ENCODE data around the gene GFER.
"Not testable (repeated sequence)": the region's sequence is repeated elsewhere in the genome, so short reads cannot be mapped to it uniquely, and the experiment has no call there.

Gene GFER
- 12.1 to 18.2 (median 13.9) reads per million in 3 donors for total RNA-seq

DNA sequence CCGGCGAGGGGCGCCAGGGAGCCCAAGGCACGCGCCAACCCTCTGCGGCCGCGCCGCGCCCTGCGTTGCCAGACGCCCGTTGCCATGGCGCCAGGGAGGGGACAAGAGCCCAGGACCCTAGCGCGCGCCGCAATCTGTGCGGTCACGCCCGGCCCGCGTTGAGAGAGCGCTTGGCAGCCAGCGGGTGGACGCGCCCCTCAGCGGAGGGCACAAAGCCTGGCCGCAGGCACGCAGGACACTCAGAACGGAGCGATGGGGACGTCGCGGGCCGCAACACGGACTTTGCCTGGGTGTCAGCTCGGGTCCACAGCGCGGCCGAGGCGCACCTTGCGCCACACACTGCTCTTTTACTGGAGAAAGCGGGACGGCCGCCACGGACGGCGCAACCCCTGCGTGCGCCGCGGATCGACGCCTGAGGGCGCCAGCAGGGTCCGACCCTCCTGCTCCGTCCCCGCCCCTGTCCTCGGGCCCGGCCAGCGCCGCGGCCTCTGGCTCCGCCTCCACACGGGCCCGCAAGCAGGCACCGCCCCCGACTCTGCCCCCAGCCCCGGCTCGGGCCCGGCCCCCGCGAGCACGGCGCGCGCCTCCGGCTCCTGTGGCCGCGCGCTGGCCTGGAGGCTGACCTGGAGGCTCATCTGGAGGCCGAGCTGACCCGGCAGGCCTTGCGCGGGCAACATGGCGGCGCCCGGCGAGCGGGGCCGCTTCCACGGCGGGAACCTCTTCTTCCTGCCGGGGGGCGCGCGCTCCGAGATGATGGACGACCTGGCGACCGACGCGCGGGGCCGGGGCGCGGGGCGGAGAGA, at the start of gene GFER:
GFER (plus strand) TSS at position 650 of the 803 bp plus-strand sequence; CDS start at position 676, 26 bp downstream.
- DNase-seq, result peak; percentile 39 to 51 (median 42)
- Histone ChIP-seq H3K4me3 (ENCODE audit: insufficient read depth, low read depth, low read length, poor library complexity, severe bottlenecking) (peak within 1 kb of the TSS; percentile 76), H3K4me1 (ENCODE audit: control insufficient read depth, insufficient read depth, low read length, poor library complexity, severe bottlenecking) (peaks cover 21% of the 10 kb centered on the region), H3K36me3 (ENCODE audit: control insufficient read depth, insufficient read depth, low read length) (peaks cover 18% of the 10 kb centered on the region), H3K27me3 (replicated peaks; ENCODE audit: control insufficient read depth, insufficient read depth, low read length, poor library complexity, severe bottlenecking) (peaks cover 16% of the 10 kb centered on the region), H3K9me3 (ENCODE audit: control insufficient read depth, low read length) (no peaks in the 10 kb centered on the region), H3K27ac (ENCODE audit: insufficient read depth, low read length, poor library complexity, severe bottlenecking) (peak within 1 kb of the TSS; percentile 57)

DNA sequence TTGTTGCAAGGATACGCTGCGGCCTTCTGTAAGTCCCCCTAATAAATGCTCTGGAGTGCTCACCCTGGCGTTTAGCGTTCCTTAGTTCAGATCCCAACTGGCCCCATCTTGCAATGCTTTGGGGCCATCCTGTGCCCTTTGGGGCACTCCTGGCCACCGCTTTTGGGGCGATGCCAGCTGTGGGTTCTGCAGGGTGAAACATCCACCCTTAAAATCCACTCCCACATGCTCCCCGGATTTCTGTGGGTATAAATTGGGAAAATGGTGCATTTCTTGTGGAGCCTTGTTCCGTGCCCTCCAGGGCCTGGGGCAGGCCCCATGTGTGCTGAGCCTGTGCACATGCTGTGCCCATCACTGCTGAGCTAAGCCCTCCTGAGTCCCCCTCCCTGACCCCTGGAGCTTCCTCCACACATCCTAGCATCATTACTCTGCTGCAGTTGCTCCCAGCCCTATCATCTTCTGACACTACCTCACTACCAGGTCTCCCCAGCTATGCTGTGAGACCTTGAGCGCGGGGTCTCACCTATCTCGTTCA, 47.0 kb upstream of the GFER start:
- H3K9me3 ChIP-seq (ENCODE audit: control insufficient read depth, low read length), result no peaks in the 10 kb centered on the region
- H3K36me3 ChIP-seq (ENCODE audit: control insufficient read depth, insufficient read depth, low read length), result peaks cover 17% of the 10 kb centered on the region
- no peak overlapping the region for H3K27ac ChIP-seq (ENCODE audit: insufficient read depth, low read length, poor library complexity, severe bottlenecking)
- no peaks in the 10 kb centered on the region for H3K27me3 ChIP-seq (replicated peaks; ENCODE audit: control insufficient read depth, insufficient read depth, low read length, poor library complexity, severe bottlenecking)
- H3K4me3 ChIP-seq (ENCODE audit: insufficient read depth, low read depth, low read length, poor library complexity, severe bottlenecking), result no peak overlapping the region
- peaks cover under 1% of the 10 kb centered on the region for H3K4me1 ChIP-seq (ENCODE audit: control insufficient read depth, insufficient read depth, low read length, poor library complexity, severe bottlenecking)
- no peak for DNase-seq

DNA sequence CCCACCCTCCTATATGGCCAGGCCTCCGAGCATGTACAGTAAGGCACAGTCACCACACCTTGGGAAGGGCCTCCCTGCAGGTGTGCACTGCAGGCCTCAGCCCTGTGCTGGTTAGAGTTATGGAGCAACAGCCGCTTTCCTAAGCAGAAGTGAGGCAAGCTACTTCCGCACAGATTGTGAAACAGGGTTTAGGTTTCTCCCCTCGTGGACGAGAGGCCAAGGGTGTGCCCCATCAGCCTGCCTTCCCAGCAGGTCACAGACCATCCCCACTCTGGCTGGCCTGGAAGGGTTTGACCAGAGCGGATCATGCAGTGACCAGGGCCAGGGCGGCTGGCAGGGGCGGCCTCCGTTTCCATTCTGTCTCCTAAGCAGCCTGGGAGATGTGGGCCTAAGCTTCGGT, 45.7 kb upstream of the GFER start:
- Histone ChIP-seq H3K27ac (ENCODE audit: insufficient read depth, low read length, poor library complexity, severe bottlenecking) (no peak overlapping the region), H3K4me1 (ENCODE audit: control insufficient read depth, insufficient read depth, low read length, poor library complexity, severe bottlenecking) (peaks cover 9% of the 10 kb centered on the region), H3K9me3 (ENCODE audit: control insufficient read depth, low read length) (no peaks in the 10 kb centered on the region), H3K36me3 (ENCODE audit: control insufficient read depth, insufficient read depth, low read length) (peaks cover 17% of the 10 kb centered on the region), H3K4me3 (ENCODE audit: insufficient read depth, low read depth, low read length, poor library complexity, severe bottlenecking) (no peak overlapping the region), H3K27me3 (replicated peaks; ENCODE audit: control insufficient read depth, insufficient read depth, low read length, poor library complexity, severe bottlenecking) (no peaks in the 10 kb centered on the region)
- no peak for DNase-seq

DNA sequence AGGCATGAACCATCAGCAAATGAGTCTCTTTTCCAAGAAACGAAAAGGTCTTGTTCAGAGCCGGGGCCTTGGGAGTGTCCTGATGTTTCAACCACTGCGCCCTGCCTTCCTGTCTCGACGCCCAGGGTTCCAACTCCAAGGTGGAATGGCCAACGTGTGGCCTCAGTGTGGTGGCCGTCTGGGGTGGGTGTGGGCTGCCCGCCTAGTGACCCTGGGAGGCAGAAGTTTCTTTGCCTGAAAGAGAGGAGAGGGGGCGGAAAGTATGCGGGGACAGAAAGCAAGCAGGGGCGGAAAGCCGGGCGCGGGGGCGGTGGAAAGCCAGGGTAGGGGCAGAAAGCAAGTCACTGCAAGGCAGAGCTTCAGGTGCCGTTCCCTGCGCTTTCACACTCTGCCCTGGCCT, 45.1 kb upstream of the GFER start:
- H3K4me1 ChIP-seq (ENCODE audit: control insufficient read depth, insufficient read depth, low read length, poor library complexity, severe bottlenecking), result peaks cover 9% of the 10 kb centered on the region
- H3K27ac ChIP-seq (ENCODE audit: insufficient read depth, low read length, poor library complexity, severe bottlenecking), result no peak overlapping the region

DNA sequence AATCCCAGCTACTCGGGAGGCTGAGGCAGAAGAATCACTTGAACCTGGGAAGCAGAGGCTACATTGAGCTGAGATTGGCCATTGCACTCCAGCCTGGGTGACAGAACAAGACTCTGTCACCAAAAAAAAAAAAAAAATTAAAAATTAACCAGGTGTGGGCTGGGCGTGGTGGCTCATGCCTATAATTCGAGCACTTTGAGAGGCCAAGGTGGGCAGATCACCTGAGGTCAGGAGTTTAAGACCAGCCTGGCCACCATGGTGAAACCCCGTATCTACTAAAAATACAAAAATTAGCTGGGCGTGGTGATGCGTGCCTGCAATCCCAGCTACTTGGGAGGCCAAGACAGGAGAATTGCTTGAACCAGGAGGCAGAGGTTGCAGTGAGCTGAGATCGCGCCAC, 44.2 kb upstream of the GFER start:
- H3K4me3 ChIP-seq (ENCODE audit: insufficient read depth, low read depth, low read length, poor library complexity, severe bottlenecking); DNase-seq; H3K27ac ChIP-seq (ENCODE audit: insufficient read depth, low read length, poor library complexity, severe bottlenecking); H3K4me1 ChIP-seq (ENCODE audit: control insufficient read depth, insufficient read depth, low read length, poor library complexity, severe bottlenecking); H3K9me3 ChIP-seq (ENCODE audit: control insufficient read depth, low read length); H3K27me3 ChIP-seq (replicated peaks; ENCODE audit: control insufficient read depth, insufficient read depth, low read length, poor library complexity, severe bottlenecking): not testable (repeated sequence)
- peaks cover 17% of the 10 kb centered on the region for H3K36me3 ChIP-seq (ENCODE audit: control insufficient read depth, insufficient read depth, low read length)

More for the DNA sequence above, 45.1 kb upstream of the GFER start:
- H3K27me3 ChIP-seq (replicated peaks; ENCODE audit: control insufficient read depth, insufficient read depth, low read length, poor library complexity, severe bottlenecking), result no peaks in the 10 kb centered on the region
- H3K9me3 ChIP-seq (ENCODE audit: control insufficient read depth, low read length), result no peaks in the 10 kb centered on the region
- DNase-seq, result no peak
- H3K36me3 ChIP-seq (ENCODE audit: control insufficient read depth, insufficient read depth, low read length), result peaks cover 17% of the 10 kb centered on the region
- no peak overlapping the region for H3K4me3 ChIP-seq (ENCODE audit: insufficient read depth, low read depth, low read length, poor library complexity, severe bottlenecking)

DNA sequence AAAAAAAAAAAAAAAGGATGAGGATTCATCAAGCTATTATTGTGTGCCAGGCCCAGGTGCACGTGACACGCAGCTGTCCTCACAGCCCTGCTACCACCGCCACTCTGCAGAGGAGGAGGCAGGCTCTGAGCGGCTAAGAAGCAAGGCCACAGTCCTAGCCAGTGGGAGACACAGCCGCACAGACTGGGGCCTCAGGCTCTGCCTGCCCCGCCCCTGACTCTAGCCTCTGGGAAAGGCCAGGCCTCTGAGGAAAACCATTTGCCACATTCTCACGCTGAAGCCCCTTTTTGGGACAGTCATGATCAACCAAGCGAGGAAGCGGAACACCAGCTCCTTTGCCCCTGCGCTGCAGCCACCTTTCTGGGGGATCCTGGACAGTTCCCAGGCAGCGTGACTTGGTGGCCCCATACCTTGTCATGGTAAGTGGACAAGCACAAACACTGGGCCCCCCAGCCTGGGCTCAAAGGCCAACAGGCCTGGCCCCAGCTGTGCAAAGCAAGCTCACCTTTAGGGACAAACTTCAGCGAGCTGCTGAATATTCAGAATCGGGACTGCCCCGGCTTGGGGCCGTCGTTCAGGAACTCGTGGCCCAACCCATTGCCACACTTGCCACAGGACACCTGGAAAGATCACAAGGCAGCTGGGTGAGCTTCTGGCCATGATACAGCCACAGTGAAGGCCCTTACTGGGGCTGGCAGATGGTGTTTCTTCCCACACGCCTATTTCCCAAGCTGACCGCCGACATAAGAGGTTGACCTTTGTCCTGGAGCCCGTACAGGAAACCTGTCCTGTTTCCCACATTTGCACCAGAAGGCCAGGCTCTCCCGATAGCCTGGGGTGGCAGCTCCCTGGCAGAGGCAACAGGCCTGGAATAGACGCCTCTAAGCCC, 43.5 kb upstream of the GFER start:
- Histone ChIP-seq H3K36me3 (ENCODE audit: control insufficient read depth, insufficient read depth, low read length) (peaks cover 17% of the 10 kb centered on the region), H3K4me3 (ENCODE audit: insufficient read depth, low read depth, low read length, poor library complexity, severe bottlenecking) (no peak overlapping the region), H3K4me1 (ENCODE audit: control insufficient read depth, insufficient read depth, low read length, poor library complexity, severe bottlenecking) (peaks cover 9% of the 10 kb centered on the region), H3K27ac (ENCODE audit: insufficient read depth, low read length, poor library complexity, severe bottlenecking) (no peak overlapping the region), H3K27me3 (replicated peaks; ENCODE audit: control insufficient read depth, insufficient read depth, low read length, poor library complexity, severe bottlenecking) (no peaks in the 10 kb centered on the region), H3K9me3 (ENCODE audit: control insufficient read depth, low read length) (no peaks in the 10 kb centered on the region)
- DNase-seq, result no peak

DNA sequence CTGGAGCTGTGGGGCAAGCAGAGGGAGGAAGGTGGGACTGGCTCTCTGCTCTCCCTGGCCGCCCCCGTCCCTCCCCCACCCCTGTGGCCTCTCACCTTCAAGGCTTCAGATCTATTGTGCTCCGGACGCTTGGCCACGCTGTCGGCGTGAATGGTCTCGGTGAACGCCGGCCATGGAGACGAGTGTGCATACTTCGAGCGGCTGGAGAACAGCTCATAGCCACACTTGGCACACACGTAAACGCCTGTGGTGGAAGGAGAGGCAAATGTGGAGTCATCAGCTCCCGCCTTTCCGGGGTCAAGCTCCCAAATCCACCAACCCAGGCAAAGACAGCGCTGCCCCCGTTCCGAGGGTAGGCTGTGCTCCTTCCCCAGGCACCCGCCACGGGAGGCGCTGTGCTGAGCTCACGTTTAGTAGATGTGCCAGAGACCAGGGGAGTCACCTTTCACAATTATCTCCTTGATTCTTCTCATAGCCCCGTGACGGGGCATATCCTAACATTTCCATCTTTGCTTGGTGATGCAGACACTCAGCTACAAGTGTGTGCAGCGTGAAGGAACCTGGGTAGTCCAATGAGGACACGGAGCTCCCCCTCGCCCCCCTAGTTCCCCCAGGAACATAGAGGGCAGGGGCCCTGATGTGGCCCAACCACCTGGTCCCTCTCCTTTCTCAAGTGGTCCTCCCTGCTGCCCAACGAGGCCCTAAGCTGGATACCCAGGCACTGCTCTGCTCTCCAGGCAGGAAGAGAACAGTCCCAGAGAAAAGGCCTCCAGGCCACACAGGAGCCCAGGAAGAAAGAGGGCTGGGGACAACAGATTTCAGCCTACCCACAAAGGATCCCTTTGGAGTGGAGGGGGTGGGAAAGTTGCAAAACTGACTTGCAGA, 42.6 kb upstream of the GFER start:
- H3K4me3 ChIP-seq (ENCODE audit: insufficient read depth, low read depth, low read length, poor library complexity, severe bottlenecking), result no peak overlapping the region
- H3K4me1 ChIP-seq (ENCODE audit: control insufficient read depth, insufficient read depth, low read length, poor library complexity, severe bottlenecking), result peaks cover 9% of the 10 kb centered on the region
- H3K27ac ChIP-seq (ENCODE audit: insufficient read depth, low read length, poor library complexity, severe bottlenecking), result no peak overlapping the region
- no peaks in the 10 kb centered on the region for H3K27me3 ChIP-seq (replicated peaks; ENCODE audit: control insufficient read depth, insufficient read depth, low read length, poor library complexity, severe bottlenecking)
- no peaks in the 10 kb centered on the region for H3K9me3 ChIP-seq (ENCODE audit: control insufficient read depth, low read length)
- H3K36me3 ChIP-seq (ENCODE audit: control insufficient read depth, insufficient read depth, low read length), result peaks cover 17% of the 10 kb centered on the region
- DNase-seq, result no peak

DNA sequence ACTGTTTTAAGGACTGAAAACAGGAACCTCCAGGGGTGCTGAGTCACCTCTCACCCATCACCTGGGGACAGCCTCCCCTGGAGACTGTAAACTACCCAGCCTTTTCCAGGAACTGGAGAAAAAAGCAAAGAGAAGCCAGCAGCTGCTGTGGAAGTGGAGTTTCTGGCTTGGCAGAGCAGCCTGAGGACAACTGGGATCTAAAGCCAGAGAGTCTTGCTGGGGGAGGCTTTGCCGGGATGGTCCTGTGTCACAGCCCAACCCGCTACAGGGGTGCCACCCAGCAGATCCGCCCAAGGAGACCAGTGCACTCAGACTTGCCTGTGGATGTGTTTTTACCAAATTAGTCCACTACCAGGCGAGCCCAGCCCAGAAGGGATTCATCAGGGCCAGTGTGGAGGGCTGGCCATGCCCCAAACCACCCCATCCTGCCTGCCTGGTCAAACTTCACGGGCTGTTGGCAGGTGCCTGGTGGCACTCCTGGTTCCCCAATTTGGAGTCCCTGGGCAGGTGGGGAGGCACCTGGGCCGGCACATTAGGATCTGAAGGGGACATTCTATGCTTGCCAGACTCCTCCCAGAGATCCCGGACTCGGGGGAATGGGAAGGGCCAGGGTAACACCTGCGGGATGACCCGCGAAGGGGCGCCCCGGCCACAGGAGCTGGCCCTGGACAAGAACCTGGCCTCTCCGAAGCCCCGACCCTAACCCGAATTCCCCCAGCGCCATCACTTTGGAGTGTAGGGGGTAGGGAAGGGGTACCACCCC, 41.8 kb upstream of the GFER start:
- H3K4me1 ChIP-seq (ENCODE audit: control insufficient read depth, insufficient read depth, low read length, poor library complexity, severe bottlenecking), result peaks cover 9% of the 10 kb centered on the region
- H3K27ac ChIP-seq (ENCODE audit: insufficient read depth, low read length, poor library complexity, severe bottlenecking), result peak overlapping the region; percentile 70
- H3K27me3 ChIP-seq (replicated peaks; ENCODE audit: control insufficient read depth, insufficient read depth, low read length, poor library complexity, severe bottlenecking), result no peaks in the 10 kb centered on the region
- no peaks in the 10 kb centered on the region for H3K9me3 ChIP-seq (ENCODE audit: control insufficient read depth, low read length)
- no peak for DNase-seq
- H3K36me3 ChIP-seq (ENCODE audit: control insufficient read depth, insufficient read depth, low read length), result peaks cover 17% of the 10 kb centered on the region
- H3K4me3 ChIP-seq (ENCODE audit: insufficient read depth, low read depth, low read length, poor library complexity, severe bottlenecking), result peak overlapping the region; percentile 95

Data from effector memory CD4-positive, alpha-beta T cell (primary cell).